ENCODE results near the gene TMEM101. TPM values are rescaled to one million over a fixed set of nuclear protein-coding genes. Genes with fewer than 3 reads are reported as not detected.
A peak's percentile ranks its signal among the peaks of the same experiment; 100 is the strongest.
"Not testable (repeated sequence)": the region's sequence is repeated elsewhere in the genome, so short reads cannot be mapped to it uniquely, and the experiment has no call there.

TMEM101 gene
- total RNA-seq, 1 donor from 2014 or later = 33.6 TPM

DNA sequence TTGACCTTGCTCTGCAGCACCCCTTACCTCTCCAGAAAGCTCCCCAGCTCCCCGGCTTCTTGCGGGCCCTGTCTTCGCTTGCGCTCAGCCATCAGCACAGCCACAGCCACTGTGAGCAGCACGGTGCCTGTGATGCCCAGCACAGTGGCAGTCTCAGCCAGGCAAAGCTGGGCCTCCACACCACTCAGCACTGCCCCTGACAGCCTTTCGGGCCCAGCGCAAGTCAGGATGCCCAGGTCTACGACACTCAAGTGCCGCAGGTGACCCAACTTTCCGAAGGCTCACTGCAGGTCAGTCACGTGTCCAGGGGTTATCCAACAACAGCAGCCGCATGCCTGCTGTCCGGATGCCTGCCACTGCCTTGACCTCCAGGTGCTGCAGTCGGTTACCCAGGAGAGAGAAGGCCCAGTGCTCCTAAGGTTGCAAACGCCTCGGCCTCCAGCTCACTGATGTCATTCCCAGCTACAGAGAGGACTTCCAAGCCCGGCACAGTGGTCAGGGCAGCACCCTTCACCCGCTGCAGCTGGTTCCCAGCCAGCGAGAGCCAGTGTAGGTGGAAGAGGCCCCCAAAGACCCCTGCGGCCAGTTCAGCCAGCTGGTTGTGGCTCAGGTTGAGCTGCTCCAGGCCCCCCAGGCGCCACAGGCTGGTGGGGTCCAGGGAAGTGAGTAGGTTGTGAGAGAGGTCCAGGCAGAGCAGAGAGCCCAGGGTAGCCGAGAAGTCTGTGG, 8.9 kb upstream of the TMEM101 start:
- Histone ChIP-seq H3K9me3 (no peaks in the 10 kb centered on the region), H3K4me3 (no peak overlapping the region), H3K36me3 (peaks cover 0 to 7% of the 10 kb centered on the region in 2 donors), H3K27ac (no peak overlapping the region), H3K27me3 (no peaks in the 10 kb centered on the region), H3K4me1 (no peaks in the 10 kb centered on the region)
- intact Hi-C loops (cut with DNase I) = no loop called here
- TF ChIP-seq, protein P1, sequence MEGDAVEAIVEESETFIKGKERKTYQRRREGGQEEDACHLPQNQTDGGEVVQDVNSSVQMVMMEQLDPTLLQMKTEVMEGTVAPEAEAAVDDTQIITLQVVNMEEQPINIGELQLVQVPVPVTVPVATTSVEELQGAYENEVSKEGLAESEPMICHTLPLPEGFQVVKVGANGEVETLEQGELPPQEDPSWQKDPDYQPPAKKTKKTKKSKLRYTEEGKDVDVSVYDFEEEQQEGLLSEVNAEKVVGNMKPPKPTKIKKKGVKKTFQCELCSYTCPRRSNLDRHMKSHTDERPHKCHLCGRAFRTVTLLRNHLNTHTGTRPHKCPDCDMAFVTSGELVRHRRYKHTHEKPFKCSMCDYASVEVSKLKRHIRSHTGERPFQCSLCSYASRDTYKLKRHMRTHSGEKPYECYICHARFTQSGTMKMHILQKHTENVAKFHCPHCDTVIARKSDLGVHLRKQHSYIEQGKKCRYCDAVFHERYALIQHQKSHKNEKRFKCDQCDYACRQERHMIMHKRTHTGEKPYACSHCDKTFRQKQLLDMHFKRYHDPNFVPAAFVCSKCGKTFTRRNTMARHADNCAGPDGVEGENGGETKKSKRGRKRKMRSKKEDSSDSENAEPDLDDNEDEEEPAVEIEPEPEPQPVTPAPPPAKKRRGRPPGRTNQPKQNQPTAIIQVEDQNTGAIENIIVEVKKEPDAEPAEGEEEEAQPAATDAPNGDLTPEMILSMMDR (IDR thresholded peaks at IDR 0.05) = no peak
- no peak for TF ChIP-seq POLR2AphosphoS5 (IDR thresholded peaks at IDR 0.05; ENCODE audit: insufficient read depth in 1 of 2, low read depth in 1 of 2)
- no peak for TF ChIP-seq POLR2A (IDR thresholded peaks at IDR 0.05)
- no peak for DNase-seq (ENCODE audit: extremely low spot score in 2 of 2)

DNA sequence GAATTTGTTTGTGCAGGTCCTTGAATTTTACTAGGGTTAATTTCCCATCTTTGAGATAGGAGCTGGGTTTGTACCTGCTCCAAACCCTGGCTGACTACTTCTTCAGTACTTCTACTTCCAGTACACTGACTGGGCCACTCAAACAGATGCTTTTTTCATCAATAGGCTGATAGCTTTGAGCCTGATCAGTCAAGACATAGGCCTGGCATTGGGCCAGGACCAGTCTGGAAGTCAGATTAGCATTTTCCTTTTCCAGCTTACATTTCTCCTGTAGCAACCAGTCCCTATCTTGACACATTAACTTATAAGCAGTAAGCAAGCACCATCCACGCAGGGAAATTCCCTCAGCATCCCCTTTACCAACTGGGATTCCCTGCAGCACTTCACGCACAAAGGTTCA, 7.5 kb upstream of the TMEM101 start:
- H3K36me3 ChIP-seq = peaks cover 0 to 7% of the 10 kb centered on the region in 2 donors
- H3K4me3 ChIP-seq = no peak overlapping the region
- intact Hi-C loops (cut with DNase I) = no loop called here
- no peak for DNase-seq (ENCODE audit: extremely low spot score in 2 of 2)
- no peaks in the 10 kb centered on the region for H3K4me1 ChIP-seq
- no peaks in the 10 kb centered on the region for H3K27me3 ChIP-seq
- no peaks in the 10 kb centered on the region for H3K9me3 ChIP-seq
- no peak overlapping the region for H3K27ac ChIP-seq
- TF ChIP-seq, protein P1 (IDR thresholded peaks at IDR 0.05) = no peak
- no peak for TF ChIP-seq POLR2AphosphoS5 (IDR thresholded peaks at IDR 0.05; ENCODE audit: insufficient read depth in 1 of 2, low read depth in 1 of 2)
- TF ChIP-seq POLR2A (IDR thresholded peaks at IDR 0.05) = no peak

DNA sequence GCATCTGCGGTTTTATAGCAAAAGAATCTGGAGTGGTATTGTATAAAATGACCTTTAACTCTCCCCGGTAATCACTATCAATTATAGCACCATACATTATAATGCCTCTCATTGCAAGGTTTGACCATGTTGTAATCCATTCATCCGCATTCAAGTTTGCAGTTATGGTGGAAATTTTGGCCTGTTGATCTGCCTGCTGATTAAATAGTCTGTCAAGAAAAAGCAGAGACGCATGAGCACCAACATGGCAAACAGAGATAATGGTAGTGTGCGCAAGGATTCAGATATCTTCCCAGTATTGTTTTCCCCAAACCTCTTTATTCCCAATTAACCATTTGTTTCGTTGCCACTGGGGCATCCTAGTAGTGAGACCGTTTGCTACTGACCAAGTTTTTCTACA, 6.5 kb upstream of the TMEM101 start:
- H3K27me3 ChIP-seq; DNase-seq (ENCODE audit: extremely low spot score in 2 of 2); H3K27ac ChIP-seq; H3K36me3 ChIP-seq; H3K9me3 ChIP-seq; intact Hi-C loops (cut with DNase I); H3K4me1 ChIP-seq; H3K4me3 ChIP-seq: not testable (repeated sequence)

DNA sequence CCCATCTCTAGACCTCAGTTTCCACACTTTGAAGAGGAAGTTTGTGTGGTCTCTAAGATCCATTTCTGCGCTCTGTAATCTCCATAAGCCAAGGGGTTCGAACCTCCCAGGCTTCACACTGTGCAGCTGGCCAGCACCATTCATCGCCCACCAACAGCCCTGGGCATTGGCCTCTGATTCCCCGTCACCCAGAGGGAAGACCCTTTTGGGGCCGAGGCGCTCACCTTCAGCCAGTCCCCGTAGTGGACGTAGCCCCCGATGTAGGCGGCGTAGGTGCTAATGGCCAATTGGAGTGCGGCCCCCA, 678 bp downstream of the TMEM101 start:
- intact Hi-C loops (cut with DNase I) = no loop called here
- H3K27me3 ChIP-seq = no peaks in the 10 kb centered on the region
- no peak for DNase-seq (ENCODE audit: extremely low spot score in 2 of 2)
- H3K27ac ChIP-seq = peak overlapping the region; percentile 85
- TF ChIP-seq POLR2AphosphoS5 (IDR thresholded peaks at IDR 0.05; ENCODE audit: insufficient read depth in 1 of 2, low read depth in 1 of 2) (no peak), POLR2A (IDR thresholded peaks at IDR 0.05) (no peak)
- TF ChIP-seq, protein P1 (IDR thresholded peaks at IDR 0.05) = no peak
- no peaks in the 10 kb centered on the region for H3K9me3 ChIP-seq
- peak overlapping the region; percentile 60 to 83 for H3K4me3 ChIP-seq
- peaks cover 29% of the 10 kb centered on the region for H3K4me1 ChIP-seq
- H3K36me3 ChIP-seq = no peaks in the 10 kb centered on the region

DNA sequence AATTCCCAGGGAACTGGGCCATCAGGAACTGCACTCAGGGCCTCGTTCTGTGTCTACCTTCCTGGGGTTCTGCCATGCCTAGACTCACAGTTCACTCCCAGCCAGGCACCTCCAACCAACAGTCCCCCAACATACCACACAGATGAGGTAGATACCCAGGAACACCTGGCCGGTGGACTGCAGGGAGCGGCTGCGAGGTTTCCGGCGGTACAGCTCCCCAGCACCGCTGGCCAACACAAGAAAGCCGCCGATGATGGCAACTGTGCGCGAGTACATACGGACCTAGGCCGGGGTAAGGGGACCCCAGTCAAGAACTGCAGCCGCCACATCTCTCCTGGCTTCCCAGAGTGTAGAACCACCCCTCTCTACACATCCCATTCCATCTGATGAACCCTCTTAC, 1.9 kb downstream of the TMEM101 start:
- TF ChIP-seq POLR2AphosphoS5 (IDR thresholded peaks at IDR 0.05; ENCODE audit: insufficient read depth in 1 of 2, low read depth in 1 of 2) = no peak
- TF ChIP-seq, protein P1 (IDR thresholded peaks at IDR 0.05) = no peak
- no peak for TF ChIP-seq POLR2A (IDR thresholded peaks at IDR 0.05)
- Histone ChIP-seq H3K9me3 (no peaks in the 10 kb centered on the region), H3K4me1 (peaks cover 35% of the 10 kb centered on the region), H3K4me3 (no peak overlapping the region), H3K27ac (peak overlapping the region; percentile 75), H3K27me3 (no peaks in the 10 kb centered on the region), H3K36me3 (no peaks in the 10 kb centered on the region)
- DNase-seq (ENCODE audit: extremely low spot score in 2 of 2) = no peak
- intact Hi-C loops (cut with DNase I) = no loop called here

Data from vagina (tissue), 2 donors.